H1 (cell line): ENCODE data around the gene ASIC2. TPM values are rescaled to one million over a fixed set of nuclear protein-coding genes. Genes with fewer than 3 reads are reported as not detected.

ENCODE experiments used
- CTCF ChIA-PET: fragments of 300-600 bp; sonication (Branson Sonifier 250); formaldehyde crosslinking; loops from one replicate; lab custom pipeline; 2021; ENCODE audit not compliant: partially characterized antibody; lab: Charles Lee
- POLR2A ChIA-PET: fragments of 300-600 bp; sonication (Branson Sonifier 250); formaldehyde crosslinking; loops from one replicate; lab custom pipeline; 2021; ENCODE audit warnings: inconsistent platforms; ENCODE audit not compliant: partially characterized antibody; lab: Charles Lee
- DNase-seq, 2 experiments: peaks; one replicate each; pipeline versions ENCODE4 v3.0.0 to v3.0.0-alpha.2; 2010 to 2022; ENCODE audit warnings: low spot score in 2 of 2, low read depth in 1 of 2, mixed read lengths in 1 of 2
- FAIRE-seq: peaks from 2 replicates; lab custom pipeline; 2011; peaks lifted over from hg19 to GRCh38; lab: Jason Lieb, UNC
- H2AFZ ChIP-seq: 2 replicates; pipeline ENCODE4 v1.8.1; 2012; ENCODE audit warnings: low read length, inconsistent platforms
- H2AK5ac ChIP-seq: 2 replicates; pipeline ENCODE4 v1.6.1; 2013; ENCODE audit warnings: low read depth, low read length
- H2BK120ac ChIP-seq: replicated peaks from 2 replicates; pipeline ENCODE3; 2013; ENCODE audit warnings: low read depth, low read length, inconsistent platforms
- H2BK12ac ChIP-seq: 2 replicates; pipeline ENCODE4 v1.6.1; 2013; ENCODE audit warnings: low read depth, low read length
- H2BK15ac ChIP-seq: 2 replicates; pipeline ENCODE4 v1.6.1; 2013; ENCODE audit warnings: low read length
- H2BK20ac ChIP-seq: 2 replicates; pipeline ENCODE4 v1.6.1; 2013; ENCODE audit warnings: low read length
- H2BK5ac ChIP-seq: 2 replicates; pipeline ENCODE4 v1.6.1; 2013; ENCODE audit warnings: low read depth, low read length
- H3K14ac ChIP-seq: 2 replicates; pipeline ENCODE4 v1.6.1; 2013; ENCODE audit warnings: inconsistent platforms; ENCODE audit not compliant: insufficient read length
- H3K18ac ChIP-seq: 2 replicates; pipeline ENCODE4 v1.6.1; 2013; ENCODE audit warnings: low read length; ENCODE audit errors: extremely low read depth
- H3K23ac ChIP-seq: 2 replicates; pipeline ENCODE4 v1.6.1; 2013; ENCODE audit warnings: inconsistent platforms; ENCODE audit not compliant: insufficient read length
- H3K23me2 ChIP-seq: 2 replicates; pipeline ENCODE4 v1.6.1; 2013; ENCODE audit warnings: low read depth, low read length
- H3K27ac ChIP-seq: 2 replicates; pipeline ENCODE4 v1.6.1; 2011; ENCODE audit warnings: low read depth, low read length, inconsistent platforms
- H3K27me3 ChIP-seq, 4 experiments: replicated peaks in 1 of 4; 1 replicate in 1 of 4; 2 replicates in 3 of 4; pipeline versions ENCODE4 v1.6.1 to v1.8.1; 2011 to 2013; ENCODE audit warnings: low read length in 3 of 4, mild to moderate bottlenecking in 3 of 4, inconsistent platforms in 2 of 4, mixed read lengths in 2 of 4, moderate library complexity in 1 of 4; ENCODE audit not compliant: control insufficient read depth in 3 of 4, insufficient read depth in 3 of 4; ENCODE audit errors: extremely low read depth in 1 of 4
- H3K36me3 ChIP-seq, 4 experiments: 2 replicates each; pipeline versions ENCODE4 v1.6.1 to v1.8.1; 2011 to 2013; ENCODE audit warnings: mild to moderate bottlenecking in 4 of 4, low read length in 3 of 4, moderate library complexity in 2 of 4, control low read depth in 1 of 4, inconsistent platforms in 1 of 4; ENCODE audit not compliant: insufficient read depth in 4 of 4, control insufficient read depth in 2 of 4
- H3K4ac ChIP-seq: replicated peaks from 2 replicates; pipeline ENCODE3; 2013; ENCODE audit warnings: low read length, low read depth, mixed read lengths, inconsistent platforms; ENCODE audit not compliant: insufficient read length
- H3K4me1 ChIP-seq, 4 experiments: replicated peaks in 1 of 4; 1 replicate in 1 of 4; 2 replicates in 3 of 4; pipeline versions ENCODE4 v1.6.1 to v1.8.1; 2011 to 2013; ENCODE audit warnings: low read length in 3 of 4, inconsistent platforms in 2 of 4, mixed read lengths in 1 of 4; ENCODE audit not compliant: insufficient read depth in 4 of 4, control insufficient read depth in 3 of 4
- H3K4me2 ChIP-seq, 2 experiments: 2 replicates each; pipeline versions ENCODE4 v1.6.1 to v1.8.1; 2011 to 2013; ENCODE audit warnings: low read depth in 2 of 2, low read length in 2 of 2, control low read depth in 1 of 2, inconsistent platforms in 1 of 2, mild to moderate bottlenecking in 1 of 2; ENCODE audit not compliant: insufficient read depth in 1 of 2
- H3K4me3 ChIP-seq, 4 experiments: fragments of 200-600, 300-600 bp in 1 of 4; sonication (generic), shearing (Covaris generic), sonication (Bioruptor Twin) in 1 of 4; 2 replicates each; pipeline versions ENCODE4 v1.5.1 to v1.8.1; 2011 to 2016; ENCODE audit warnings: low read length in 4 of 4, low read depth in 3 of 4, control low read depth in 2 of 4, inconsistent platforms in 2 of 4, mild to moderate bottlenecking in 2 of 4, mixed read lengths in 1 of 4, moderate library complexity in 1 of 4; ENCODE audit not compliant: insufficient read depth in 2 of 4; ENCODE audit errors: extremely low read depth in 1 of 4
- H3K56ac ChIP-seq: replicated peaks from 2 replicates; pipeline ENCODE3; 2013; ENCODE audit warnings: low read depth, mild to moderate bottlenecking, mixed read lengths, low read length, inconsistent platforms; ENCODE audit not compliant: insufficient read length
- H3K79me1 ChIP-seq: 2 replicates; pipeline ENCODE4 v1.6.1; 2013; ENCODE audit warnings: low read depth, low read length, control low read depth
- H3K79me2 ChIP-seq, 2 experiments: 2 replicates each; pipeline versions ENCODE4 v1.6.1 to v1.8.1; 2012 to 2013; ENCODE audit warnings: low read length in 2 of 2, mild to moderate bottlenecking in 2 of 2, inconsistent platforms in 1 of 2; ENCODE audit not compliant: insufficient read depth in 2 of 2, control insufficient read depth in 1 of 2
- H3K9ac ChIP-seq, 4 experiments: replicated peaks in 1 of 4; 1 replicate in 1 of 4; 2 replicates in 3 of 4; pipeline versions ENCODE4 v1.6.1 to v1.8.1; 2011 to 2013; ENCODE audit warnings: low read depth in 3 of 4, low read length in 3 of 4, control low read depth in 2 of 4, mild to moderate bottlenecking in 2 of 4, moderate library complexity in 2 of 4, inconsistent platforms in 1 of 4; ENCODE audit errors: extremely low read depth in 1 of 4
- H3K9me3 ChIP-seq, 2 experiments: 2 replicates each; pipeline versions ENCODE4 v1.6.1 to v1.8.1; 2012 to 2013; ENCODE audit warnings: mild to moderate bottlenecking in 2 of 2, moderate library complexity in 2 of 2, control low read depth in 1 of 2, inconsistent platforms in 1 of 2, low read depth in 1 of 2, low read length in 1 of 2, mixed read lengths in 1 of 2; ENCODE audit not compliant: insufficient read depth in 2 of 2
- H4K20me1 ChIP-seq, 2 experiments: replicated peaks in 1 of 2; 2 replicates each; pipeline versions ENCODE3 to v1.8.1; 2011 to 2013; ENCODE audit warnings: inconsistent platforms in 2 of 2, low read length in 2 of 2, mild to moderate bottlenecking in 1 of 2; ENCODE audit not compliant: insufficient read depth in 2 of 2, control insufficient read depth in 1 of 2
- H4K5ac ChIP-seq: 2 replicates; pipeline ENCODE4 v1.6.1; 2013; ENCODE audit warnings: low read length, low read depth, mixed read lengths, inconsistent platforms; ENCODE audit not compliant: insufficient read length
- H4K8ac ChIP-seq: 2 replicates; pipeline ENCODE4 v1.8.0; 2013; ENCODE audit warnings: mild to moderate bottlenecking, moderate library complexity, low read length, inconsistent platforms; ENCODE audit not compliant: insufficient read depth; ENCODE audit errors: extremely low read depth
- H4K91ac ChIP-seq: replicated peaks from 2 replicates; pipeline ENCODE3; 2013; ENCODE audit warnings: low read length, mixed read lengths, inconsistent platforms; ENCODE audit not compliant: insufficient read length
- ATF2 ChIP-seq: IDR thresholded peaks from 2 replicates; pipeline ENCODE4 v1.6.1; 2012; ENCODE audit warnings: low read length, inconsistent platforms
- FOSL1 ChIP-seq: IDR thresholded peaks from 2 replicates; pipeline ENCODE4 v1.6.1; 2011; ENCODE audit warnings: mild to moderate bottlenecking, low read depth, low read length, moderate library complexity; ENCODE audit not compliant: insufficient read depth
- JUN ChIP-seq: IDR thresholded peaks from 2 replicates; pipeline ENCODE4 v1.6.1; 2011; ENCODE audit warnings: low read depth, mild to moderate bottlenecking, improper control_type of control experiment, low read length
- JUND ChIP-seq: IDR thresholded peaks from 2 replicates; pipeline ENCODE4 v1.6.1; 2011; ENCODE audit warnings: mild to moderate bottlenecking, improper control_type of control experiment, low read length
- KDM1A ChIP-seq: fragments of 200-600, 300-600 bp; sonication (generic); IDR thresholded peaks from 2 replicates; pipeline ENCODE4 v1.7.1; 2016; ENCODE audit warnings: mild to moderate bottlenecking, low read length, borderline replicate concordance
- POU5F1 ChIP-seq: IDR thresholded peaks from 2 replicates; pipeline ENCODE4 v1.6.1; 2011; ENCODE audit warnings: low read depth, mild to moderate bottlenecking, low read length, moderate library complexity
- RFX5 ChIP-seq: IDR thresholded peaks from 2 replicates; pipeline ENCODE4 v1.6.1; 2011; ENCODE audit warnings: low read depth, low read length, improper control_type of control experiment, borderline replicate concordance
- SP4 ChIP-seq: IDR thresholded peaks from 2 replicates; pipeline ENCODE4 v1.6.1; 2012; ENCODE audit warnings: low read length, inconsistent platforms
- USF2 ChIP-seq: IDR thresholded peaks from 2 replicates; pipeline ENCODE4 v1.6.1; 2011; ENCODE audit warnings: low read length, improper control_type of control experiment
- WGBS, 2 experiments: shearing (Covaris generic) in 1 of 2; methylation state at CpG; one replicate each; pipeline versions ENCODE4 v1.1.6 to v1.1.7; 2013 to 2015; ENCODE audit warnings: low lambda C conversion rate in 2 of 2, mixed read lengths in 2 of 2, inconsistent platforms in 1 of 2, low coverage in 1 of 2, missing lambda C conversion rate in 1 of 2; ENCODE audit not compliant: insufficient replicate concordance in 2 of 2, insufficient coverage in 1 of 2, insufficient read length in 1 of 2; ENCODE audit errors: extremely low coverage in 1 of 2, missing lambda C conversion rate in 1 of 2; 5-methylcytosine and 5-hydroxymethylcytosine counted together
- polyA plus RNA-seq, 7 experiments: library from polyadenylated mRNA; depleted of rRNA in 3 of 7; stranded (reverse) in 5 of 7; unstranded in 2 of 7; fragments of >200 nt in 5 of 7; fragments of 200-250 nt in 2 of 7; gene quantifications; 1 replicate in 5 of 7; 2 replicates in 1 of 7; 4 replicates in 1 of 7; pipeline versions ENCODE4 v1.2.1 to v1.2.3, GENCODE V29; 2011 to 2013; ENCODE audit warnings: missing spikeins in 2 of 7, mixed read lengths in 2 of 7
- total RNA-seq: library from RNA; stranded (reverse); fragmentation: NEBNext Ultra II Directional; extraction: Animal tissue kit (Norgen Biotek cat#: 25700); gene quantifications from 2 replicates; pipeline ENCODE4 v1.2.1, GENCODE V29; 2021

Gene ASIC2
- total and polyA plus RNA-seq, 2 of the 8 experiments (the other 6 are each of a cell fraction or from before 2014, with no cell fraction given): 0.86 to 1.2 TPM

GRCh38 chr17:33118391-33119075 lies 174.6 kb downstream of the ASIC2 start:
- H3K79me2 ChIP-seq: no peaks in the 10 kb centered on the region
- no peaks in the 10 kb centered on the region; a peak in 1 of 7 replicates for H3K27me3 ChIP-seq
- no peak overlapping the region for H2BK120ac ChIP-seq
- H3K14ac ChIP-seq: no peak overlapping the region
- 87% methylated on average over 8 of the region's 8 CpGs; no CpG with 5 or more reads in 1 of the 2 experiments for WGBS, 2 experiments
- H3K56ac ChIP-seq: no peak overlapping the region
- no peak overlapping the region for H2AK5ac ChIP-seq
- H2BK12ac ChIP-seq: no peak overlapping the region
- H3K4ac ChIP-seq: no peak overlapping the region
- H2BK5ac ChIP-seq: no peak overlapping the region
- no peak overlapping the region for H2BK20ac ChIP-seq
- H3K4me2 ChIP-seq: no peak overlapping the region
- H2AFZ ChIP-seq: no peak overlapping the region
- no peaks in the 10 kb centered on the region for H3K79me1 ChIP-seq
- ChIA-PET POLR2A (no interaction called here), CTCF (interaction anchor here (0.6 to 1.4 kb wide), 8 partner anchors 10 to 402 kb away, joined by 3 to 5 read pairs (median 3); no protein-coding TSS in a partner anchor)
- no peaks in the 10 kb centered on the region for H3K36me3 ChIP-seq
- no peaks in the 10 kb centered on the region for H4K20me1 ChIP-seq
- no peak overlapping the region for H4K5ac ChIP-seq
- FAIRE-seq (no peak), DNase-seq (no peak)
- no peak overlapping the region for H3K18ac ChIP-seq
- H3K4me1 ChIP-seq: no peaks in the 10 kb centered on the region
- H3K9ac ChIP-seq: no peak overlapping the region
- H3K4me3 ChIP-seq: no peak overlapping the region
- no peak overlapping the region for H3K23ac ChIP-seq
- no peak overlapping the region for H3K27ac ChIP-seq
- no peaks in the 10 kb centered on the region for H3K23me2 ChIP-seq
- H4K8ac ChIP-seq: no peak overlapping the region
- H2BK15ac ChIP-seq: no peak overlapping the region
- no peak overlapping the region for H4K91ac ChIP-seq
- H3K9me3 ChIP-seq: no peaks in the 10 kb centered on the region
- TF ChIP-seq USF2 (no peak), POU5F1 (no peak), JUN (no peak), ATF2 (no peak), RFX5 (no peak), SP4 (no peak), JUND (no peak), KDM1A (no peak), FOSL1 (no peak)
